K562 (cell line): ENCODE data around the gene CSMD2. TPM values are rescaled to one million over a fixed set of nuclear protein-coding genes. Genes with fewer than 3 reads are reported as not detected.

Source experiments
- ATAC-seq: fragments of 200-7000 bp; cut with Tn5 transposase; 3 replicates; pipeline ENCODE4 v1.9.1; 2020; ENCODE audit warnings: moderate library complexity
- BruUV-seq: library from RNA; stranded (reverse); fragments of 400-500 nt; replicated peaks from 2 replicates; lab custom pipeline; 2021; lab: Mats Ljungman, UMichigan
- CTCF ChIA-PET: fragments of 300-600 bp; formaldehyde crosslinking; extraction: SDS; loops from one replicate; lab custom pipeline; 2021; ENCODE audit warnings: low intra/inter-chr PET ratio; lab: Yijun Ruan, JAX
- POLR2A ChIA-PET: fragments of 300-600, 350-650 bp; sonication (Branson Sonifier 250); formaldehyde crosslinking; extraction: SDS; loops from one replicate; lab custom pipeline; 2021; ENCODE audit warnings: antibody characterized with exemption, inconsistent platforms; lab: Yijun Ruan, JAX
- DNase-seq, 4 experiments: peaks; one replicate each; pipeline versions ENCODE4 v3.0.0 to v3.0.0-alpha.2; 2011 to 2018; ENCODE audit warnings: low spot score in 3 of 4, mixed read lengths in 3 of 4; ENCODE audit errors: extremely low read depth in 1 of 4
- FAIRE-seq: peaks from 2 replicates; lab custom pipeline; 2011; peaks lifted over from hg19 to GRCh38; lab: Jason Lieb, UNC
- H2AFZ ChIP-seq: 2 replicates; pipeline ENCODE4 v1.6.0; 2011; ENCODE audit warnings: low read depth, low read length, control low read depth, inconsistent platforms
- H3K27ac ChIP-seq: fragments of 200-600 bp; 3 replicates; pipeline ENCODE4 v1.8.0; 2011; ENCODE audit warnings: low read depth, mild to moderate bottlenecking, control low read depth, inconsistent platforms, low read length, moderate library complexity, mixed read lengths; ENCODE audit errors: extremely low read depth
- H3K27me3 ChIP-seq, 2 experiments: fragments of 300-600 bp in 1 of 2; 2 replicates in 1 of 2; 3 replicates in 1 of 2; pipeline versions ENCODE4 v1.6.0 to v1.8.0; 2011; ENCODE audit warnings: inconsistent platforms in 2 of 2, low read length in 2 of 2, mild to moderate bottlenecking in 1 of 2, mixed read lengths in 1 of 2, moderate library complexity in 1 of 2; ENCODE audit not compliant: control insufficient read depth in 2 of 2, insufficient read depth in 2 of 2
- H3K36me3 ChIP-seq: fragments of 300-600 bp; 3 replicates; pipeline ENCODE4 v1.8.0; 2011; ENCODE audit warnings: mild to moderate bottlenecking, low read length, inconsistent platforms; ENCODE audit not compliant: control insufficient read depth, insufficient read depth
- H3K4me1 ChIP-seq, 2 experiments: fragments of 200-600 bp in 1 of 2; replicated peaks in 1 of 2; 2 replicates in 1 of 2; 3 replicates in 1 of 2; pipeline versions ENCODE4 v1.5.1 to v1.8.0; 2011; ENCODE audit warnings: inconsistent platforms in 2 of 2, low read length in 2 of 2, mild to moderate bottlenecking in 1 of 2, mixed read lengths in 1 of 2, moderate library complexity in 1 of 2; ENCODE audit not compliant: control insufficient read depth in 2 of 2, insufficient read depth in 2 of 2
- H3K4me2 ChIP-seq: 2 replicates; pipeline ENCODE4 v1.6.1; 2011; ENCODE audit warnings: low read length, control low read depth, inconsistent platforms, mixed read lengths; ENCODE audit not compliant: insufficient read depth
- H3K4me3 ChIP-seq: fragments of 200-600 bp; sonication (generic), shearing (Covaris generic); 2 replicates; pipeline ENCODE4 v1.5.1; 2016; ENCODE audit warnings: control low read depth, inconsistent platforms
- H3K79me2 ChIP-seq: fragments of 200-600 bp; 3 replicates; pipeline ENCODE4 v1.8.0; 2011; ENCODE audit warnings: low read length, inconsistent platforms; ENCODE audit not compliant: control insufficient read depth, insufficient read depth
- H3K9ac ChIP-seq, 2 experiments: 2 replicates each; pipeline versions ENCODE4 v1.6.0 to v1.6.1; 2011; ENCODE audit warnings: low read depth in 2 of 2, low read length in 2 of 2, control low read depth in 1 of 2, inconsistent platforms in 1 of 2, mild to moderate bottlenecking in 1 of 2, mixed read lengths in 1 of 2; ENCODE audit not compliant: insufficient read depth in 1 of 2
- H3K9me1 ChIP-seq: one replicate; pipeline ENCODE4 v1.6.0; 2011; ENCODE audit warnings: inconsistent platforms, mild to moderate bottlenecking, low read length, moderate library complexity; ENCODE audit not compliant: control insufficient read depth, insufficient read depth
- H3K9me3 ChIP-seq: replicated peaks from 2 replicates; pipeline ENCODE4 v1.5.1; 2011; ENCODE audit warnings: low read depth, low read length, inconsistent platforms; ENCODE audit not compliant: control insufficient read depth, insufficient read depth
- H4K20me1 ChIP-seq: replicated peaks from 2 replicates; pipeline ENCODE4 v1.6.1; 2011; ENCODE audit warnings: low read length, inconsistent platforms, mixed read lengths; ENCODE audit not compliant: control insufficient read depth, insufficient read depth
- ARID1B ChIP-seq: fragments of 450-650 bp; IDR thresholded peaks from 2 replicates; pipeline ENCODE4 v1.6.1; 2016; ENCODE audit warnings: antibody characterized with exemption, mild to moderate bottlenecking, inconsistent platforms
- ATF3 ChIP-seq, 2 experiments: fragments of 450-650 bp in 1 of 2; sonication (generic) in 1 of 2; formaldehyde crosslinking in 1 of 2; IDR thresholded peaks in 1 of 2; conservative IDR thresholded peaks in 1 of 2; 2 replicates each; pipeline versions ENCODE4 v1.6.1 to v1.8.1; 2016 to 2023; ENCODE audit warnings: mild to moderate bottlenecking in 2 of 2, moderate library complexity in 2 of 2, inconsistent platforms in 1 of 2, missing genetic modification reagents in 1 of 2
- BHLHE40 ChIP-seq: IDR thresholded peaks from 2 replicates; pipeline ENCODE4 v1.6.1; 2011; ENCODE audit warnings: low read length, improper control_type of control experiment
- FOSL1 ChIP-seq: fragments of 200-800 bp; sonication (Bioruptor generic); conservative IDR thresholded peaks from 2 replicates; pipeline ENCODE4 v1.6.1; 2016; ENCODE audit warnings: missing genetic modification characterization, missing compliant biosample characterization
- JUND ChIP-seq, 2 experiments: IDR thresholded peaks; 2 replicates in 1 of 2; 3 replicates in 1 of 2; pipeline ENCODE4 v1.6.1; 2011; ENCODE audit warnings: borderline replicate concordance in 2 of 2, low read depth in 2 of 2, low read length in 2 of 2, improper control_type of control experiment in 1 of 2, missing biosample characterization in 1 of 2, missing genetic modification characterization in 1 of 2, missing genetic modification reagents in 1 of 2
- PBX2 ChIP-seq, 2 experiments: IDR thresholded peaks in 1 of 2; conservative IDR thresholded peaks in 1 of 2; 2 replicates each; pipeline ENCODE4 v1.6.1; 2016; ENCODE audit warnings: low read depth in 2 of 2, mild to moderate bottlenecking in 1 of 2, missing compliant biosample characterization in 1 of 2, missing genetic modification characterization in 1 of 2, moderate library complexity in 1 of 2
- PRDM10 ChIP-seq: fragments of 450-650 bp; IDR thresholded peaks from 2 replicates; pipeline ENCODE4 v1.6.1; 2018; ENCODE audit not compliant: partially characterized antibody
- SP2 ChIP-seq: IDR thresholded peaks from 2 replicates; pipeline ENCODE4 v1.6.1; 2011; ENCODE audit warnings: mild to moderate bottlenecking, low read depth, low read length, moderate library complexity; ENCODE audit not compliant: poor library complexity, severe bottlenecking; ENCODE audit errors: extremely low read depth
- TCF3 ChIP-seq: sonication (generic); formaldehyde crosslinking; IDR thresholded peaks from 2 replicates; pipeline ENCODE4 v1.4.0; 2020; ENCODE audit warnings: mild to moderate bottlenecking, missing genetic modification reagents
- ZNF639 ChIP-seq, 2 experiments: fragments of 200-800 bp in 1 of 2; sonication (Bioruptor generic) in 1 of 2; sonication (generic) in 1 of 2; formaldehyde crosslinking in 1 of 2; IDR thresholded peaks in 1 of 2; conservative IDR thresholded peaks in 1 of 2; 2 replicates each; pipeline versions ENCODE4 v1.5.0 to v1.6.1; 2016 to 2020; ENCODE audit warnings: missing compliant biosample characterization in 1 of 2, missing genetic modification characterization in 1 of 2, missing genetic modification reagents in 1 of 2
- whole genome bisulfite sequencing: fragments of 100-300 bp; shearing (Covaris generic); methylation state at CpG from one replicate; pipeline ENCODE4 v1.1.6; 2016; ENCODE audit warnings: low coverage, mixed read lengths; ENCODE audit not compliant: insufficient coverage; ENCODE audit errors: missing lambda C conversion rate; 5-methylcytosine and 5-hydroxymethylcytosine counted together
- in situ Hi-C: fragments of 300-500 bp; cut with MboI; formaldehyde crosslinking; loops from 4 replicates; pipeline ENCODE4 v1.15.0; 2018; ENCODE audit warnings: inconsistent platforms, mixed read lengths
- intact Hi-C: fragments of 100-400 bp; cut with micrococcal nuclease; formaldehyde crosslinking; loops from 2 replicates; pipeline ENCODE4 v1.14.2; 2022
- polyA plus RNA-seq, 8 experiments: library from polyadenylated mRNA; depleted of rRNA in 4 of 8; stranded (reverse) in 5 of 8; unstranded in 3 of 8; fragments of >200 nt; fragmentation: Nextera tagmentation in 2 of 8; fragmentation: Illumina TruSeq in 1 of 8; extraction: Ambion mirVana in 2 of 8; extraction: Trizol in 1 of 8; gene quantifications; 2 replicates each; pipeline versions ENCODE4 v1.2.1 to v1.2.3, GENCODE V29; 2011 to 2014; ENCODE audit warnings: inconsistent platforms in 1 of 8, missing spikeins in 1 of 8
- total RNA-seq, 7 experiments: library from RNA; depleted of rRNA in 6 of 7; stranded (reverse); fragments of >200 nt in 6 of 7; fragmentation: Illumina TruSeq in 2 of 7; extraction: Trizol in 2 of 7; gene quantifications; 2 replicates each; pipeline versions ENCODE4 v1.2.1 to v1.2.3, GENCODE V29; 2011 to 2021; ENCODE audit warnings: low replicate concordance in 1 of 7

CSMD2 gene
- total and polyA plus RNA-seq, 9 of the 15 experiments (the other 6 are each of a cell fraction or from before 2014, with no cell fraction given): not detected

GRCh38 chr1:33918368-33918767, 246.7 kb downstream of the CSMD2 start:
- peak overlapping the region; percentile 7; the same call in 1 of the 2 replicates for H3K4me2 ChIP-seq
- peak in 2 of 4 experiments; percentile 15 to 16 for DNase-seq
- no peaks in the 10 kb centered on the region for H3K79me2 ChIP-seq
- H3K9me1 ChIP-seq: no peaks in the 10 kb centered on the region
- 5% methylated on average over 1 of the region's 1 CpG for WGBS
- intact Hi-C loops: no loop called here
- H3K36me3 ChIP-seq: no peaks in the 10 kb centered on the region
- no peak for ATAC-seq
- no peaks in the 10 kb centered on the region for H3K9me3 ChIP-seq
- H2AFZ ChIP-seq: no peak overlapping the region
- no peak overlapping the region for H3K4me3 ChIP-seq
- peaks cover 2% of the 10 kb centered on the region; the same call in 1 of the 2 replicates for H4K20me1 ChIP-seq
- POLR2A ChIA-PET: interaction anchor here (0.8 to 0.9 kb wide), 2 partner anchors 8 to 231 kb away, joined by 3 to 4 read pairs; no protein-coding TSS in a partner anchor
- CTCF ChIA-PET: no interaction called here
- BruUV-seq: no TSS peak
- peaks cover 0 to 3% of the 10 kb centered on the region in 2 experiments; a peak in 3 of 5 replicates for H3K4me1 ChIP-seq
- in situ Hi-C loops: no loop called here
- no peak overlapping the region for H3K9ac ChIP-seq
- no peak overlapping the region for H3K27ac ChIP-seq
- H3K27me3 ChIP-seq: no peaks in the 10 kb centered on the region; a peak in 1 of 5 replicates
- no peak for FAIRE-seq
- TF ChIP-seq ZNF639 (CRISPR knock-in tag; conservative IDR thresholded peaks at IDR 0.05 in 1 of 2, IDR thresholded peaks at IDR 0.05 in 1 of 2) (0 out of 4 replicates have a peak, but pooled peaks of 1 of the 2 experiments have one; percentile 22), PRDM10 (peak; percentile 69), PBX2 (CRISPR knock-in tag; IDR thresholded peaks at IDR 0.05; ENCODE audit: low read depth) (no peak), PBX2 (tag; conservative IDR thresholded peaks at IDR 0.05; ENCODE audit: low read depth) (peak; percentile 46; the same call in 1 of the 2 replicates), SP2 (no peak), BHLHE40 (peak; percentile 82), FOSL1 (tag) (peak; percentile 95), ATF3 (IDR thresholded peaks at IDR 0.05) (peak; percentile 83), ATF3 (CRISPR knock-in tag; conservative IDR thresholded peaks at IDR 0.05) (no peak), JUND (IDR thresholded peaks at IDR 0.05; ENCODE audit: borderline replicate concordance, low read depth, low read length) (peak; percentile 87), JUND (tag; IDR thresholded peaks at IDR 0.05; ENCODE audit: borderline replicate concordance, low read depth, low read length) (peak; percentile 93), ARID1B (peak; percentile 62), TCF3 (0 out of 2 replicates have a peak, but pooled peaks have one; percentile 8)
